ENCODE measurements around the gene ING3. TPM values are rescaled to one million over a fixed set of nuclear protein-coding genes. Genes with fewer than 3 reads are reported as not detected.

ING3 gene
- total and polyA plus RNA-seq, 2 of the 8 experiments (the other 6 are each of a cell fraction or from before 2014, with no cell fraction given): 6.0 to 17.7 TPM

- H3K23ac ChIP-seq (ENCODE audit: insufficient read length): no peak overlapping the region
- peaks cover 0 to 4% (median 3%) of the 10 kb centered on the region in 4 experiments; a peak in 4 of 7 replicates for H3K4me1 ChIP-seq (replicated peaks in 1 of 4; ENCODE audit: control insufficient read depth in 3 of 4, insufficient read depth in 4 of 4, low read length in 3 of 4)
- H4K8ac ChIP-seq (ENCODE audit: extremely low read depth, insufficient read depth, low read length): no peak overlapping the region
- no peak overlapping the region for H4K91ac ChIP-seq (replicated peaks; ENCODE audit: insufficient read length, low read length)
- DNase-seq (ENCODE audit: low read depth in 1 of 2, low spot score in 2 of 2): no peak
- no peak overlapping the region for H4K5ac ChIP-seq (ENCODE audit: insufficient read length, low read depth, low read length)
- FAIRE-seq: no peak
- no peak overlapping the region for H3K56ac ChIP-seq (replicated peaks; ENCODE audit: insufficient read length, low read depth, low read length)
- H3K4me2 ChIP-seq (ENCODE audit: insufficient read depth in 1 of 2, low read depth in 2 of 2, low read length in 2 of 2): no peak overlapping the region
- H3K27me3 ChIP-seq (replicated peaks in 1 of 4; ENCODE audit: control insufficient read depth in 3 of 4, extremely low read depth in 1 of 4, insufficient read depth in 3 of 4, low read length in 3 of 4): peaks cover 0 to 20% (median 12%) of the 10 kb centered on the region in 4 experiments; a peak in 5 of 7 replicates
- H3K79me1 ChIP-seq (ENCODE audit: low read depth, low read length): no peaks in the 10 kb centered on the region
- H2AFZ ChIP-seq (ENCODE audit: low read length): no peak overlapping the region
- no peak overlapping the region for H2AK5ac ChIP-seq (ENCODE audit: low read depth, low read length)
- no peak overlapping the region for H2BK12ac ChIP-seq (ENCODE audit: low read depth, low read length)
- no peaks in the 10 kb centered on the region for H3K79me2 ChIP-seq (ENCODE audit: control insufficient read depth in 1 of 2, insufficient read depth in 2 of 2, low read length in 2 of 2)
- POLR2A ChIA-PET (ENCODE audit: partially characterized antibody): no interaction called here
- H2BK120ac ChIP-seq (replicated peaks; ENCODE audit: low read depth, low read length): no peak overlapping the region
- no peak for TF ChIP-seq NRF1 (IDR thresholded peaks at IDR 0.05; ENCODE audit: low read depth, low read length)
- no peak for TF ChIP-seq GTF2F1 (IDR thresholded peaks at IDR 0.05; ENCODE audit: borderline replicate concordance, low read depth, low read length)
- TF ChIP-seq TCF12 (IDR thresholded peaks at IDR 0.05; ENCODE audit: low read depth, low read length): no peak
- no peak for TF ChIP-seq E2F6 (IDR thresholded peaks at IDR 0.05)
- no peak for TF ChIP-seq SUZ12 (IDR thresholded peaks at IDR 0.05; ENCODE audit: low read length)
- TF ChIP-seq CBX8 (IDR thresholded peaks at IDR 0.05; ENCODE audit: borderline replicate concordance, low read depth, low read length): no peak
- no peak for TF ChIP-seq BACH1 (IDR thresholded peaks at IDR 0.05; ENCODE audit: low read length)
- TF ChIP-seq EGR1 (IDR thresholded peaks at IDR 0.05; ENCODE audit: borderline replicate concordance, low read depth, low read length): no peak
- no peak for TF ChIP-seq CBX5 (IDR thresholded peaks at IDR 0.05; ENCODE audit: low read depth, low read length)
- H3K9me3 ChIP-seq (ENCODE audit: insufficient read depth in 2 of 2, low read depth in 1 of 2, low read length in 1 of 2): no peaks in the 10 kb centered on the region
- no peak overlapping the region for H3K27ac ChIP-seq (ENCODE audit: low read depth, low read length)
- no peak overlapping the region for H2BK20ac ChIP-seq (ENCODE audit: low read length)
- H2BK15ac ChIP-seq (ENCODE audit: low read length): no peak overlapping the region
- CTCF ChIA-PET (ENCODE audit: partially characterized antibody): interaction anchor here (0.6 to 8.4 kb wide), 3 partner anchors 12 to 118 kb away, joined by 3 to 139 read pairs (median 33); no protein-coding TSS in a partner anchor
- 0 out of 2 replicates have a peak, but pooled peaks cover 2% of the 10 kb centered on the region for H3K23me2 ChIP-seq (ENCODE audit: low read depth, low read length)
- H3K14ac ChIP-seq (ENCODE audit: insufficient read length): no peak overlapping the region
- 85% methylated on average over 1 of the region's 1 CpG; no CpG with 5 or more reads in 1 of the 2 experiments for WGBS, 2 experiments (ENCODE audit: extremely low coverage in 1 of 2, insufficient coverage in 1 of 2, insufficient read length in 1 of 2, insufficient replicate concordance in 2 of 2, low coverage in 1 of 2, low lambda C conversion rate in 2 of 2, missing lambda C conversion rate in 1 of 2)
- no peak overlapping the region for H3K4ac ChIP-seq (replicated peaks; ENCODE audit: insufficient read length, low read depth, low read length)
- H3K36me3 ChIP-seq (ENCODE audit: control insufficient read depth in 2 of 4, insufficient read depth in 4 of 4, low read length in 3 of 4): no peaks in the 10 kb centered on the region
- H3K9ac ChIP-seq (replicated peaks in 1 of 4; ENCODE audit: extremely low read depth in 1 of 4, low read depth in 3 of 4, low read length in 3 of 4): no peak overlapping the region
- H3K4me3 ChIP-seq (ENCODE audit: extremely low read depth in 1 of 4, insufficient read depth in 2 of 4, low read depth in 3 of 4, low read length in 4 of 4): no peak overlapping the region
- no peak overlapping the region for H3K18ac ChIP-seq (ENCODE audit: extremely low read depth, low read length)
- H4K20me1 ChIP-seq (replicated peaks in 1 of 2; ENCODE audit: control insufficient read depth in 1 of 2, insufficient read depth in 2 of 2, low read length in 2 of 2): no peaks in the 10 kb centered on the region
- no peak overlapping the region for H2BK5ac ChIP-seq (ENCODE audit: low read depth, low read length)
Observed at GRCh38 chr7:120991161-120991560, 40.6 kb downstream of the ING3 start.
